ENCODE measurements around the gene GON7.
"Not testable (repeated sequence)": the region's sequence is repeated elsewhere in the genome, so short reads cannot be mapped to it uniquely, and the experiment has no call there.

Gene GON7

GRCh38 chr14:93159625-93160352 is 47.1 kb downstream of the GON7 start:
- DNase-seq (ENCODE audit: low read depth in 3 of 3) = not testable (repeated sequence)

- DNase-seq (ENCODE audit: low read depth in 3 of 3) = not testable (repeated sequence)
Measured at GRCh38 chr14:93158349-93158748, 48.5 kb downstream of the GON7 start.

DNA sequence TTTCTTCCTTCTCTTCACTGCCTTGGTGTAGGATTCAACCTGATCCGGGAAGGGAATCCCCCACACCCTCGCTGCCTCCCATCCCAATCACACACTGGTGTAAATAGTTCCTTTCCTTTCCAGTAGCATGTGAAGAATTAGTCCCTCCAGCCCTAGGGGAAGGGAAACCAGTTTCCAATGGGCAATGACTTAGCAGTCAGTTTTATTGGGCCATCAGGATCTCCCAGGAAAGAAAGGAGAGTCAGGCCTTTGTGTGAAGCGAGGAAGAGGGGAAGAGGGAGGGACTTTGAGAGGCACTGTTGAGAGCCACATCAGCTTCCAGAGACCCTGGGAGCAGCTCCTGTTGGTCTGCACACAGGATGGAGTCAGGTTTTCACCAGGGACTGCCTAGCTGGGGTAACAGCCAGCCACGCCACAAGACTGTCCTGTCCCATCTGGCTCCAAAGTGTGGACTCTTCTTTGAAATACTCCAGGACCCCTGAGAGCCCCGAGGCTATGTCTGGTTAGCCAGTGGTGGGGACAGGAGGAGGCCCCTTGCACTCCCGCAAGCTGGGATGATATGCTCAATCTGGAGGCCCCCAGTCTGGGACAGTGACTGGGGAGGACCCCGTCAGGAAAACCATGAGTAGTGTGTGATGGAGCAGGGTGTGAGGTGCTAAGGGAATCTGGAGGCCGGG is 50.0 kb downstream of the GON7 start:
- DNase-seq (ENCODE audit: low read depth in 3 of 3) = no peak

- DNase-seq (ENCODE audit: low read depth in 3 of 3) = no peak
Measured at GRCh38 chr14:93155667-93156066, 51.2 kb downstream of the GON7 start.

DNA sequence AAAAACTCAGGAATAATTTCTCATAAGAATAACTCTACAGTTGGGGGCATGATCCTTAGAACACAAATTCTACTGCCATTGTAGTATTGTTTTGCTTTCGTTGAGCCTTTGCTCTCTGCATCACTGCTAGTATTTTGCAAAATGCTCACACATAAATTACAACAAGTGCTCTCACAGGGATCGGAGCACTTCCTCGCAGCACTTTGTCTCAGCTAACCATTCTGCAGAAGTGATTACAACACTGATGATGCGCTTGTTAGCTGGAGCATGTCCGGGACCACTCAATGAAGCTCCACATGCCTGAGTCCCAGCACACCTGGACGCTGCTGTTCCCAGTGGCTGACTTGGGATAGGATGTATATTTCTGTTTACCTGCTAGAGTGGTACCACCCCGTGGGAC is 53.7 kb downstream of the GON7 start:
- no peak for DNase-seq (ENCODE audit: low read depth in 3 of 3)
